PFSK-1 (cell line): ENCODE results near the gene RHBDD2.

Source experiments
- FOXP2 ChIP-seq: optimal IDR thresholded peaks from 2 replicates; pipeline ENCODE3; 2011; ENCODE audit warnings: borderline replicate concordance, control low read depth, inconsistent platforms; ENCODE audit not compliant: insufficient read depth; ENCODE audit errors: extremely low read length, extremely low read depth
- POLR2AphosphoS5 ChIP-seq: IDR thresholded peaks from 2 replicates; pipeline ENCODE4 v1.6.1; 2012; ENCODE audit warnings: low read depth, mild to moderate bottlenecking, control low read depth, low read length, moderate library complexity
- SIN3A ChIP-seq: IDR thresholded peaks from 2 replicates; pipeline ENCODE4 v1.6.1; 2012; ENCODE audit warnings: mild to moderate bottlenecking, low read length, moderate library complexity, borderline replicate concordance; ENCODE audit not compliant: insufficient read depth
- TAF1 ChIP-seq: IDR thresholded peaks from 2 replicates; pipeline ENCODE4 v1.6.1; 2012; ENCODE audit warnings: low read length, control low read depth, borderline replicate concordance; ENCODE audit not compliant: insufficient read depth
- TF ChIP-seq, protein P1 (sequence below), 2 experiments: IDR thresholded peaks; 2 replicates each; pipeline versions ENCODE4 v1.6.1 to v1.8.0; 2011 to 2012; ENCODE audit warnings: low read depth in 2 of 2, low read length in 2 of 2, control low read depth in 1 of 2, inconsistent platforms in 1 of 2, mild to moderate bottlenecking in 1 of 2, moderate library complexity in 1 of 2; ENCODE audit not compliant: insufficient read depth in 1 of 2

DNA sequence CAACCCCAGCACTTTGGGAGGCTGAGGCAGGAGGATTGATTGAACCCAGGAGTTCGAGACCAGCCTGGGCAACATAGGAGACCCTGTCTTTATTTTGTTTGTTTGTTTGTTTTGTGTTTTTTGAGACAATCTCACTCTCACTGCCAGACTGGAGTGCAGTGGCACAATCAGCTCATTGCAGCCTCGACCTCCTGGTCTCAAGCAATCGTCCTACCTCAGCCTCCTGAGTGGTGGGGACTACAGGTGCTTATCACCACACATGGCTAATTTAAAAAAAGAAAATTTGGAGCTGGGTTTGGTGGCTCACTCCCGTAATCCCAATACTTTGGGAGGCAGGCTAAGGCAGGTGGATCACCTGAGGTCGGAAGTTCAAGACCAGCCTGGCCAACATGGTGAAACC is 34.7 kb upstream of the RHBDD2 start:
- TF ChIP-seq TAF1 (no peak), POLR2AphosphoS5 (no peak), SIN3A (no peak), FOXP2 (no peak)
- TF ChIP-seq, protein P1, sequence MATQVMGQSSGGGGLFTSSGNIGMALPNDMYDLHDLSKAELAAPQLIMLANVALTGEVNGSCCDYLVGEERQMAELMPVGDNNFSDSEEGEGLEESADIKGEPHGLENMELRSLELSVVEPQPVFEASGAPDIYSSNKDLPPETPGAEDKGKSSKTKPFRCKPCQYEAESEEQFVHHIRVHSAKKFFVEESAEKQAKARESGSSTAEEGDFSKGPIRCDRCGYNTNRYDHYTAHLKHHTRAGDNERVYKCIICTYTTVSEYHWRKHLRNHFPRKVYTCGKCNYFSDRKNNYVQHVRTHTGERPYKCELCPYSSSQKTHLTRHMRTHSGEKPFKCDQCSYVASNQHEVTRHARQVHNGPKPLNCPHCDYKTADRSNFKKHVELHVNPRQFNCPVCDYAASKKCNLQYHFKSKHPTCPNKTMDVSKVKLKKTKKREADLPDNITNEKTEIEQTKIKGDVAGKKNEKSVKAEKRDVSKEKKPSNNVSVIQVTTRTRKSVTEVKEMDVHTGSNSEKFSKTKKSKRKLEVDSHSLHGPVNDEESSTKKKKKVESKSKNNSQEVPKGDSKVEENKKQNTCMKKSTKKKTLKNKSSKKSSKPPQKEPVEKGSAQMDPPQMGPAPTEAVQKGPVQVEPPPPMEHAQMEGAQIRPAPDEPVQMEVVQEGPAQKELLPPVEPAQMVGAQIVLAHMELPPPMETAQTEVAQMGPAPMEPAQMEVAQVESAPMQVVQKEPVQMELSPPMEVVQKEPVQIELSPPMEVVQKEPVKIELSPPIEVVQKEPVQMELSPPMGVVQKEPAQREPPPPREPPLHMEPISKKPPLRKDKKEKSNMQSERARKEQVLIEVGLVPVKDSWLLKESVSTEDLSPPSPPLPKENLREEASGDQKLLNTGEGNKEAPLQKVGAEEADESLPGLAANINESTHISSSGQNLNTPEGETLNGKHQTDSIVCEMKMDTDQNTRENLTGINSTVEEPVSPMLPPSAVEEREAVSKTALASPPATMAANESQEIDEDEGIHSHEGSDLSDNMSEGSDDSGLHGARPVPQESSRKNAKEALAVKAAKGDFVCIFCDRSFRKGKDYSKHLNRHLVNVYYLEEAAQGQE (IDR thresholded peaks at IDR 0.05; ENCODE audit: insufficient read depth in 1 of 2, low read depth in 2 of 2, low read length in 2 of 2): no peak
